ENCODE data around the gene BFSP2. TPM values are rescaled to one million over a fixed set of nuclear protein-coding genes. Genes with fewer than 3 reads are reported as not detected.

The BFSP2 gene
- total RNA-seq, 4 donors from 2014 or later, result not detected

DNA sequence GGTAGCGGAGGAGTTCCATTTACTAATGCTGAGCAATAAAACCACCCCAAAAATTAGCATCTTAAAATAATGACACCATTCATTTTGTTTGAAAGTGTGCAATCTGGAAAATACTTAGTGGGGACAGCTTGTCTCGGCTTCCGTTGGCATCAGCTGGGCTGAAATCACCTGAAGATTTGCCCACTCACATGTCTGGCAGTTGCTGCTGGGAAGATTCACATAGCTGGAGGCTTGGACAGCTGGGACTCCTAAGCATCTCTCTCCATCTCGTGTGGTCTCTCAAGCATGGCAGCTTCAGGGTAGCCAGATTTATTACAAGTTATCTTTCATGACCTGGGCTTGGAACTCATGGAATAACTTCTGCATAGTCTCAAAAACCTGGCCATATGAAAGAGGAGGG is 38.4 kb upstream of the BFSP2 start:
- TF ChIP-seq POLR2A (IDR thresholded peaks at IDR 0.05), result no peak
- TF ChIP-seq, protein P1, sequence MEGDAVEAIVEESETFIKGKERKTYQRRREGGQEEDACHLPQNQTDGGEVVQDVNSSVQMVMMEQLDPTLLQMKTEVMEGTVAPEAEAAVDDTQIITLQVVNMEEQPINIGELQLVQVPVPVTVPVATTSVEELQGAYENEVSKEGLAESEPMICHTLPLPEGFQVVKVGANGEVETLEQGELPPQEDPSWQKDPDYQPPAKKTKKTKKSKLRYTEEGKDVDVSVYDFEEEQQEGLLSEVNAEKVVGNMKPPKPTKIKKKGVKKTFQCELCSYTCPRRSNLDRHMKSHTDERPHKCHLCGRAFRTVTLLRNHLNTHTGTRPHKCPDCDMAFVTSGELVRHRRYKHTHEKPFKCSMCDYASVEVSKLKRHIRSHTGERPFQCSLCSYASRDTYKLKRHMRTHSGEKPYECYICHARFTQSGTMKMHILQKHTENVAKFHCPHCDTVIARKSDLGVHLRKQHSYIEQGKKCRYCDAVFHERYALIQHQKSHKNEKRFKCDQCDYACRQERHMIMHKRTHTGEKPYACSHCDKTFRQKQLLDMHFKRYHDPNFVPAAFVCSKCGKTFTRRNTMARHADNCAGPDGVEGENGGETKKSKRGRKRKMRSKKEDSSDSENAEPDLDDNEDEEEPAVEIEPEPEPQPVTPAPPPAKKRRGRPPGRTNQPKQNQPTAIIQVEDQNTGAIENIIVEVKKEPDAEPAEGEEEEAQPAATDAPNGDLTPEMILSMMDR (IDR thresholded peaks at IDR 0.05 in 4 of 5, conservative IDR thresholded peaks at IDR 0.05 in 1 of 5), result no peak
- no peak for ATAC-seq
- Histone ChIP-seq H3K4me1 (no peaks in the 10 kb centered on the region), H3K9me3 (no peaks in the 10 kb centered on the region), H3K27me3 (no peaks in the 10 kb centered on the region), H3K36me3 (no peaks in the 10 kb centered on the region), H3K27ac (no peak overlapping the region), H3K4me3 (no peak overlapping the region)
- intact Hi-C loops (cut with DNase I; ENCODE audit: low total_unique reads), result no loop called here
- DNase-seq, result no peak
- in situ Hi-C loops (cut with MboI; ENCODE audit: low sequenced_read_pairs in 4 of 4), result no loop called here

DNA sequence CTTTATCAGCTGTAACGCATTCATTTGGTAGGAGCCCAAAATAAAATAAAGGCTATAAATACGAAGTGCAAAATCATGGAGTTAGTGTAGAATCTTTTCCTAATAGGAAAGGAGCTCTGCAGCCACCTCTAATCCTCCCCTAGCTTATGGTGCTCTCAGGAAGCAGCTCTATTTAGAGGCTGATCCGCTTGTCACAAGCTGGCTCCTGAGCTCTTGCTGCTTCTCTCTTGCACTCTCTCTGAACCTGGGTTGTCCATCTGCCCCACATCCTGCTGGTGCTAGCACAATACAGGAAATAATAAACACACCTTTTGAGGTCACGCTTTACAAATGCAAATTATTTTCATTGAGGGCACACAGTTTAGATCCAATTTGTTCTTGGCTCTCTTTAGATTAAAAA is 37.3 kb upstream of the BFSP2 start:
- ATAC-seq, result no peak
- TF ChIP-seq, protein P1 (IDR thresholded peaks at IDR 0.05 in 4 of 5, conservative IDR thresholded peaks at IDR 0.05 in 1 of 5), result no peak
- TF ChIP-seq POLR2A (IDR thresholded peaks at IDR 0.05), result no peak

DNA sequence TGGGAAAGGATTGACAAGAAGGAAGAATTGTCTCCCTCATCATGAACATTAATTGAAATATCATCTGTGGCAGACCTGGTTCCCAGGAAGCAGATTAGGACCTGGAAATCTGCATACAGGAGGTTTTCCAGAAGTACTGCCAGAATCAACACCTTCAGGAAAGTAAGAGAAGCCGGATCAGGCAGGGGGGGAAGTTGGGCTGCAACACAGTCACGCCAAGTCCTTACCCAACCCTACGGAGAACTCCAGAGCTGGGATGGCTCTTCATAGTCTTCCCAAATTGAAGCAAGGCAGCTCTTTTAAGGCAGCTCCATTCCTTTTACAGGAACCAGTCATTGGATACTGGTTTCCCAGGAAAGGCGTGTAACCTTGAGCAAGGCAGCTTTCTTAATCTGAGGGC is 35.2 kb upstream of the BFSP2 start:
- ATAC-seq (no peak), DNase-seq (no peak)
- no peak overlapping the region for H3K4me3 ChIP-seq
- in situ Hi-C loops (cut with MboI; ENCODE audit: low sequenced_read_pairs in 4 of 4), result no loop called here
- H3K27ac ChIP-seq, result no peak overlapping the region
- intact Hi-C loops (cut with DNase I; ENCODE audit: low total_unique reads), result no loop called here
- TF ChIP-seq, protein P1 (IDR thresholded peaks at IDR 0.05 in 4 of 5, conservative IDR thresholded peaks at IDR 0.05 in 1 of 5), result no peak
- no peak for TF ChIP-seq POLR2A (IDR thresholded peaks at IDR 0.05)
- H3K9me3 ChIP-seq, result no peaks in the 10 kb centered on the region
- no peaks in the 10 kb centered on the region for H3K4me1 ChIP-seq
- H3K36me3 ChIP-seq, result no peaks in the 10 kb centered on the region
- no peaks in the 10 kb centered on the region for H3K27me3 ChIP-seq

More for the DNA sequence above, 37.3 kb upstream of the BFSP2 start:
- Histone ChIP-seq H3K4me1 (no peaks in the 10 kb centered on the region), H3K27ac (no peak overlapping the region), H3K4me3 (no peak overlapping the region), H3K36me3 (no peaks in the 10 kb centered on the region), H3K9me3 (no peaks in the 10 kb centered on the region), H3K27me3 (no peaks in the 10 kb centered on the region)
- no peak for DNase-seq
- in situ Hi-C loops (cut with MboI; ENCODE audit: low sequenced_read_pairs in 4 of 4) (no loop called here), intact Hi-C loops (cut with DNase I; ENCODE audit: low total_unique reads) (no loop called here)

DNA sequence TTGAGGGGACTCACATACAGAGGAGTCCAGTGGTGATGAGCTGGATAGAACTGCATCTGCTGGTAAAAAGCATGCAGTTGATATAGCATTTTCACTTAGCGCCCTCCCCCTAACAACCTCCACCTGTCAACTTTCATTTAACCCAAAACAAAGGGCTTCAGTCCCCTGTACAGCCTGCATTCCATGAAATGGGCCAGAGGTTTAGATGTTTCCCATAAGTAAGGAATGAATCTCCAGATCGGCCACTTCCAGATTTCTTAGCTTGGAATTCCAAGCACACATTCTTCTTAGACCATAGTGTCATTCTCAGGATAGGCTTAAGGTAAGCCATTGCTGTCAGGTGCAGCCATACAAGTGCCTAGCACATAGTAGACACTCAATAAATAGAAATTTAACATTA is 32.9 kb upstream of the BFSP2 start:
- TF ChIP-seq, protein P1 (IDR thresholded peaks at IDR 0.05 in 4 of 5, conservative IDR thresholded peaks at IDR 0.05 in 1 of 5), result no peak
- no peak for TF ChIP-seq POLR2A (IDR thresholded peaks at IDR 0.05)
- no peak for DNase-seq
- no peak for ATAC-seq
- H3K4me1 ChIP-seq, result no peaks in the 10 kb centered on the region
- no peak overlapping the region for H3K27ac ChIP-seq
- H3K9me3 ChIP-seq, result no peaks in the 10 kb centered on the region
- in situ Hi-C loops (cut with MboI; ENCODE audit: low sequenced_read_pairs in 4 of 4) (no loop called here), intact Hi-C loops (cut with DNase I; ENCODE audit: low total_unique reads) (no loop called here)
- no peak overlapping the region for H3K4me3 ChIP-seq
- no peaks in the 10 kb centered on the region for H3K36me3 ChIP-seq
- no peaks in the 10 kb centered on the region for H3K27me3 ChIP-seq

DNA sequence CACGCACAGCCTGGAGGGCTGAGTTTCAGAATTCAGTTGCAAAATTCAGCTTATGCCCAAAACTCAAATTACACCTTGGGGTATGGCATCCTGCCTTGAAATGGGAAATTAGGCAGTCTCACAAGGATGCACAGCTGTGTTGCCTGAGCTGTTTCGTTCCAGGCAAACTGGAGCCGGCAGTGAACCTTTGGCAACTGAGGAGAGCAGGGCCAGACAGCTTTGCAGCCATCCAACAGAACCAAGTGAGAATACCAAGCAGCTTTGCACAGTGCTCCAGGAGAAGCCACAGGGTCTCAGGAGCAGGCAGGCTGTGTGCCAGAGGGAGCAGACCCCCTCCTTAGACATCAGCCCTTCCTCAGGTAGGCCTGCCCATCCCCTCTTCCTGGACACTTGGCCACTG is 32.5 kb upstream of the BFSP2 start:
- no peaks in the 10 kb centered on the region for H3K36me3 ChIP-seq
- ATAC-seq (no peak), DNase-seq (no peak)
- intact Hi-C loops (cut with DNase I; ENCODE audit: low total_unique reads) (no loop called here), in situ Hi-C loops (cut with MboI; ENCODE audit: low sequenced_read_pairs in 4 of 4) (no loop called here)
- H3K27ac ChIP-seq, result no peak overlapping the region
- H3K4me1 ChIP-seq, result no peaks in the 10 kb centered on the region
- H3K9me3 ChIP-seq, result no peaks in the 10 kb centered on the region
- no peak overlapping the region for H3K4me3 ChIP-seq
- TF ChIP-seq, protein P1 (IDR thresholded peaks at IDR 0.05 in 4 of 5, conservative IDR thresholded peaks at IDR 0.05 in 1 of 5), result no peak
- no peak for TF ChIP-seq POLR2A (IDR thresholded peaks at IDR 0.05)
- no peaks in the 10 kb centered on the region for H3K27me3 ChIP-seq

All from gastrocnemius medialis (tissue), 4 donors.